OCI-LY7 (cell line): ENCODE data around the gene KCNK4. TPM values are rescaled to one million over a fixed set of nuclear protein-coding genes. Genes with fewer than 3 reads are reported as not detected.

Experiments
- BruUV-seq: library from RNA; stranded (reverse); fragments of 400-500 nt; replicated peaks from 2 replicates; lab custom pipeline; 2021; lab: Mats Ljungman, UMichigan
- CTCF ChIA-PET: fragments of 300-600 bp; sonication (Branson Sonifier 250); formaldehyde crosslinking; loops from one replicate; lab custom pipeline; 2022; ENCODE audit warnings: antibody characterized with exemption; ENCODE audit not compliant: unreplicated experiment; lab: Charles Lee
- POLR2A ChIA-PET: fragments of 300-600 bp; sonication (Branson Sonifier 250); formaldehyde crosslinking; loops from one replicate; lab custom pipeline; 2022; ENCODE audit warnings: antibody characterized with exemption; lab: Charles Lee
- DNase-seq: peaks from one replicate; pipeline ENCODE4 v3.0.0-alpha.2; 2015; ENCODE audit warnings: low spot score
- H2AFZ ChIP-seq: fragments of 200-600 bp; sonication (generic), shearing (Covaris generic); 2 replicates; pipeline ENCODE4 v1.6.1; 2014; ENCODE audit warnings: mild to moderate bottlenecking, antibody characterized with exemption, low read length, moderate library complexity
- H3K27ac ChIP-seq: fragments of 200-600 bp; sonication (generic); 2 replicates; pipeline ENCODE4 v1.5.1; 2014; ENCODE audit warnings: mixed run types, low read depth, mild to moderate bottlenecking, moderate library complexity, low read length, inconsistent platforms; ENCODE audit not compliant: poor library complexity, severe bottlenecking
- H3K36me3 ChIP-seq: fragments of 200-600 bp; sonication (generic); 2 replicates; pipeline ENCODE4 v1.6.1; 2014; ENCODE audit warnings: mild to moderate bottlenecking, antibody characterized with exemption, low read length, moderate library complexity, mixed read lengths; ENCODE audit not compliant: insufficient read depth
- H3K4me1 ChIP-seq: fragments of 200-600 bp; sonication (generic); 2 replicates; pipeline ENCODE4 v1.5.1; 2014; ENCODE audit warnings: mild to moderate bottlenecking, low read length; ENCODE audit not compliant: insufficient read depth, poor library complexity, severe bottlenecking
- H3K4me2 ChIP-seq: fragments of 200-600 bp; sonication (generic); 2 replicates; pipeline ENCODE4 v1.6.1; 2014; ENCODE audit warnings: mild to moderate bottlenecking, low read length
- H3K4me3 ChIP-seq: fragments of 200-600 bp; sonication (generic); 2 replicates; pipeline ENCODE4 v1.5.1; 2014; ENCODE audit warnings: mild to moderate bottlenecking, low read depth, low read length; ENCODE audit not compliant: poor library complexity, severe bottlenecking
- H3K79me2 ChIP-seq: fragments of 200-600 bp; sonication (generic); 2 replicates; pipeline ENCODE4 v1.6.1; 2016; ENCODE audit warnings: low read depth, mild to moderate bottlenecking, low read length, moderate library complexity, mixed read lengths; ENCODE audit not compliant: insufficient read depth
- H3K9me2 ChIP-seq: fragments of 200-600 bp; sonication (generic); 2 replicates; pipeline ENCODE4 v1.6.1; 2016; ENCODE audit warnings: mild to moderate bottlenecking, low read length, mixed read lengths; ENCODE audit not compliant: insufficient read depth
- H3K9me3 ChIP-seq: fragments of 200-600 bp; sonication (generic); 2 replicates; pipeline ENCODE4 v1.6.1; 2014; ENCODE audit warnings: mild to moderate bottlenecking, mixed run types, low read length, mixed read lengths
- H4K20me1 ChIP-seq: fragments of 200-600 bp; sonication (generic); 2 replicates; pipeline ENCODE4 v1.6.1; 2014; ENCODE audit warnings: mild to moderate bottlenecking, antibody characterized with exemption, low read length, moderate library complexity, mixed read lengths; ENCODE audit not compliant: insufficient read depth
- CTCF ChIP-seq: fragments of 200-600 bp; sonication (generic); conservative IDR thresholded peaks from 2 replicates; pipeline ENCODE4 v1.5.1; 2014; ENCODE audit warnings: mild to moderate bottlenecking, antibody characterized with exemption, low read length, moderate library complexity, mixed read lengths
- EZH2phosphoT487 ChIP-seq: fragments of 200-600 bp; sonication (generic); IDR thresholded peaks from 2 replicates; pipeline ENCODE4 v1.6.1; 2018; ENCODE audit warnings: low read depth, borderline replicate concordance, mild to moderate bottlenecking, mixed run types, antibody characterized with exemption, low read length, moderate library complexity, mixed read lengths
- intact Hi-C: fragments of 100-400 bp; cut with micrococcal nuclease; formaldehyde crosslinking; loops from one replicate; pipeline ENCODE4 v1.10.0; 2022; ENCODE audit not compliant: unreplicated experiment
- total RNA-seq, 2 experiments: library from RNA; depleted of rRNA in 1 of 2; stranded (reverse); fragments of >200 nt in 1 of 2; shearing (Covaris generic) in 1 of 2; gene quantifications; 2 replicates each; pipeline ENCODE4 v1.2.3, GENCODE V29; 2014 to 2022

The KCNK4 gene
- total RNA-seq, 2 experiments from 2014 or later, result 0.80 to 0.95 TPM

- Histone ChIP-seq H3K36me3 (peaks cover 13% of the 10 kb centered on the region; the same call in 1 of the 2 replicates), H3K4me3 (no peak overlapping the region), H3K4me2 (no peak overlapping the region), H3K9me2 (no peaks in the 10 kb centered on the region), H4K20me1 (no peaks in the 10 kb centered on the region), H3K9me3 (no peaks in the 10 kb centered on the region), H2AFZ (no peak overlapping the region), H3K27ac (no peak overlapping the region), H3K79me2 (peaks cover 11% of the 10 kb centered on the region; the same call in 1 of the 2 replicates), H3K4me1 (peaks cover 9% of the 10 kb centered on the region)
- POLR2A ChIA-PET, result interaction anchor here (0.7 kb wide), 1 partner anchor 29 kb away, joined by 10 read pairs; no protein-coding TSS in a partner anchor
- BruUV-seq, result no TSS peak
- CTCF ChIA-PET, result no interaction called here
- intact Hi-C loops, result no loop called here
- TF ChIP-seq CTCF (no peak), EZH2phosphoT487 (no peak)
- DNase-seq, result no peak
Measured at GRCh38 chr11:64275031-64275800, 15.9 kb upstream of the KCNK4 start.

GRCh38 chr11:64275841-64276240, 15.3 kb upstream of the KCNK4 start:
- BruUV-seq, result no TSS peak
- H2AFZ ChIP-seq, result no peak overlapping the region
- TF ChIP-seq CTCF (no peak), EZH2phosphoT487 (no peak)
- H3K4me3 ChIP-seq, result no peak overlapping the region
- POLR2A ChIA-PET, result no interaction called here
- no peak overlapping the region for H3K27ac ChIP-seq
- no peaks in the 10 kb centered on the region for H4K20me1 ChIP-seq
- intact Hi-C loops, result no loop called here
- peaks cover 9% of the 10 kb centered on the region for H3K4me1 ChIP-seq
- H3K36me3 ChIP-seq, result peaks cover 13% of the 10 kb centered on the region; the same call in 1 of the 2 replicates
- no peaks in the 10 kb centered on the region for H3K9me3 ChIP-seq
- H3K4me2 ChIP-seq, result no peak overlapping the region
- CTCF ChIA-PET, result no interaction called here
- DNase-seq, result no peak
- H3K79me2 ChIP-seq, result peaks cover 11% of the 10 kb centered on the region; the same call in 1 of the 2 replicates
- no peaks in the 10 kb centered on the region for H3K9me2 ChIP-seq
